ENCODE results near the gene TRMT13. TPM values are rescaled to one million over a fixed set of nuclear protein-coding genes. Genes with fewer than 3 reads are reported as not detected.

Gene TRMT13
- total and polyA plus RNA-seq, 4 experiments from 2014 or later: 12.5 to 45.9 (median 29.3) TPM

DNA sequence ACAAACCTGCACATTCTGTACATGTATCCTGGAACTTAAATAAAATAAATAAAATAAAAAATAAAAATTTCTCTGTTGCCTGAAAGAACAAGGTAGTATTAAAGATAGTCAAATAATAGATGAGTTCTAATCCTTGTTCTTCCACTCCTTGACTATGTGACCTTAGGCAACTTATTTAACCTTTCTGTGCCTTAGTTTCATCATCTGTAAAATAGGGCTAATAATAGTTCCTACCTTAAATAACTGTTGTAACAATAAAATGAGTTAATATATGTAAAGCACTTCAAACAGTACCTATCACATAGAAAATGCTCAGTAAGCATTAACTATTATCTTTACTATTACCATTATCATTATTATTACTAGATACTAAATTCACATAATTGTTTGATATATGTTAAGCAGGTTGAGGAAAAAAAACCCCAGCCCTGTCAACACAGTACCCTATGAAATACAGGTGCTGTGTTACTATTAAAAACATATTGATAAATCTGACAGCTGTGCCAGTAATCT, 23.4 kb upstream of the TRMT13 start:
- peaks cover 4 to 5% (median 4%) of the 10 kb centered on the region in 4 donors for H3K4me1 Mint-ChIP-seq
- intact Hi-C loops (cut with micrococcal nuclease): no loop called here
- Histone ChIP-seq H3K4me3 (ENCODE audit: low read length in 2 of 2) (no peak overlapping the region), H3K27me3 (ENCODE audit: insufficient read depth, low read length) (no peaks in the 10 kb centered on the region), H3K27ac (ENCODE audit: low read depth, low read length) (no peak overlapping the region), H3K36me3 (ENCODE audit: insufficient read depth, low read length) (peaks cover 4% of the 10 kb centered on the region), H3K9me3 (ENCODE audit: control insufficient read depth in 1 of 2, low read length in 2 of 2) (no peaks in the 10 kb centered on the region), H3K4me1 (ENCODE audit: insufficient read depth, low read length) (peaks cover 4% of the 10 kb centered on the region)
- H3K9me3 Mint-ChIP-seq: no peaks in the 10 kb centered on the region
- peaks cover 17 to 22% of the 10 kb centered on the region in 2 donors for H3K36me3 Mint-ChIP-seq
- ChIA-PET CTCF (ENCODE audit: partially characterized antibody) (no interaction called here), POLR2A (ENCODE audit: partially characterized antibody) (no interaction called here)
- DNase-seq: no peak
- no peaks in the 10 kb centered on the region for H3K27me3 Mint-ChIP-seq
- no peak overlapping the region for H3K27ac Mint-ChIP-seq
- no peak overlapping the region for H3K4me3 Mint-ChIP-seq

DNA sequence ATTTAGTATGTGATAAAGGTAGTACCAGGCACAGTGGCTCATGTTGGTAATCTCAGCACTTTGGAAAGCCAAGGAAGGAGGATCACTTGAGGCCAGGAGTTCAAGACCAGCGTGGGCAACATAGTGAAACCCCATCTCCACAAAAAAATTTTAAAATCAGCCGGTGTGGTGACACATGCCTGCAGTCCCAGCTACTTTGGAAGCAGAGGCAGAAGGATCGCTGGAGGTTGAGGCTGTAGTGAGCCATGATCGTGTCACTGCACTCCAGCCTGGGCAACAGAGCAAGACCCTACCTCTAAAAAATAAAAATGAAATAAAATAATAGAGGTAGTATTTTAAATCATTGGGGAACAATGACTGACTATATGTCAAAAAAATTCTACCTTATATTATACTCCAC, 17.4 kb upstream of the TRMT13 start:
- ChIA-PET POLR2A (ENCODE audit: partially characterized antibody) (no interaction called here), CTCF (ENCODE audit: partially characterized antibody) (interaction anchor here (1.0 kb wide), 1 partner anchor 9 kb away, joined by 3 read pairs; no protein-coding TSS in a partner anchor)
- no peak overlapping the region for H3K4me3 Mint-ChIP-seq
- H3K4me1 Mint-ChIP-seq: no peaks in the 10 kb centered on the region
- H3K9me3 Mint-ChIP-seq: no peaks in the 10 kb centered on the region
- Histone ChIP-seq H3K27ac (ENCODE audit: low read depth, low read length) (no peak overlapping the region), H3K4me1 (ENCODE audit: insufficient read depth, low read length) (no peaks in the 10 kb centered on the region), H3K36me3 (ENCODE audit: insufficient read depth, low read length) (no peaks in the 10 kb centered on the region), H3K9me3 (ENCODE audit: control insufficient read depth in 1 of 2, low read length in 2 of 2) (no peaks in the 10 kb centered on the region), H3K27me3 (ENCODE audit: insufficient read depth, low read length) (no peaks in the 10 kb centered on the region), H3K4me3 (ENCODE audit: low read length in 2 of 2) (no peak overlapping the region)
- H3K27me3 Mint-ChIP-seq: no peaks in the 10 kb centered on the region
- H3K36me3 Mint-ChIP-seq: peaks cover 11 to 12% of the 10 kb centered on the region in 2 donors
- H3K27ac Mint-ChIP-seq: no peak overlapping the region
- no peak for DNase-seq
- intact Hi-C loops (cut with micrococcal nuclease): no loop called here

DNA sequence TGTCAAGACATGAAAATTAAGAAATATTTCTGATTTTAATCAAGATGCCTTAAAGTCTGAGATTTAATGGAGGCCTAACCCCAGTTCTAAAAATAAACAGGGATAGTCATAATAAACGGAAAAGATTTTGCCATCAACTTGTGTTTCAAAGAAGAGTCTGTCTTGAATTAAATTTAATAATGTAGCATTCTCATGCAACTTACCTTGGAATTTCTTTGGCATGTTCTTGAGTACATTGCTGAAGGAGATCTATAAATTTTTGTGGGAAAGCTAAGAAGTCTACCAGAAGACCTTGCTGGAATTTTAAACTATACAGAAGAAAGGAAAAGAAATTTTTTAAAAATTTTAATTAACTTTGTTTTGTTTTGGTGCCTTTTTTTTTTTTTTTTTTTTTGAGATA, 10.8 kb upstream of the TRMT13 start:
- intact Hi-C loops (cut with micrococcal nuclease): no loop called here
- Histone ChIP-seq H3K27me3 (ENCODE audit: insufficient read depth, low read length) (no peaks in the 10 kb centered on the region), H3K36me3 (ENCODE audit: insufficient read depth, low read length) (no peaks in the 10 kb centered on the region), H3K4me1 (ENCODE audit: insufficient read depth, low read length) (no peaks in the 10 kb centered on the region), H3K4me3 (ENCODE audit: low read length in 2 of 2) (no peak overlapping the region), H3K9me3 (ENCODE audit: control insufficient read depth in 1 of 2, low read length in 2 of 2) (no peaks in the 10 kb centered on the region), H3K27ac (ENCODE audit: low read depth, low read length) (no peak overlapping the region)
- Mint-ChIP-seq H3K4me1 (no peaks in the 10 kb centered on the region), H3K9me3 (no peaks in the 10 kb centered on the region), H3K36me3 (peaks cover 9 to 16% of the 10 kb centered on the region in 2 donors), H3K27me3 (no peaks in the 10 kb centered on the region), H3K4me3 (no peak overlapping the region), H3K27ac (no peak overlapping the region)
- CTCF ChIA-PET (ENCODE audit: partially characterized antibody): no interaction called here
- no peak for DNase-seq
- POLR2A ChIA-PET (ENCODE audit: partially characterized antibody): no interaction called here

DNA sequence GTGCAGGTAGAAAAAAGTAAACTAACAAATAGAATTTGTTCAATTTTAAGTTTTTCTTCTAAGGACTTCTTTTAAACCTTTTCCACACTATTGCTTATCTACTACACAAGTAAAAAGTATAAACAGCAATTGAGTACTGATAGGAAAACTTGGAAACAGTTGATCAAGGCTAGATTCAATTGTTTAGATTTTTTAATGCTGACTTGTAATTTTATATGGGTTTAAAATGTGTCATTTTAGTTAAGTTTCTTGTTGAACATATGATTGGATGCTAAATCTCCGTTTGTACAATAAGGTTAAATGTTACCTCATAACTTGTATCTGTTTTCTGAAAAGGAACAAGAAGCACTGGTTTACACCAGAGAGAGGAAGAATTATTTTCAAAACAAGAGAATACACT, 5.7 kb upstream of the TRMT13 start:
- Histone ChIP-seq H3K4me1 (ENCODE audit: insufficient read depth, low read length) (peaks cover 6% of the 10 kb centered on the region), H3K36me3 (ENCODE audit: insufficient read depth, low read length) (no peaks in the 10 kb centered on the region), H3K27me3 (ENCODE audit: insufficient read depth, low read length) (no peaks in the 10 kb centered on the region), H3K27ac (ENCODE audit: low read depth, low read length) (no peak overlapping the region), H3K9me3 (ENCODE audit: control insufficient read depth in 1 of 2, low read length in 2 of 2) (no peaks in the 10 kb centered on the region), H3K4me3 (ENCODE audit: low read length in 2 of 2) (no peak overlapping the region)
- CTCF ChIA-PET (ENCODE audit: partially characterized antibody): interaction anchor here (0.6 kb wide), 1 partner anchor 150 kb away, joined by 4 read pairs; no protein-coding TSS in a partner anchor
- Mint-ChIP-seq H3K4me1 (peaks cover 7 to 9% (median 8%) of the 10 kb centered on the region in 4 donors), H3K4me3 (no peak overlapping the region), H3K27me3 (no peaks in the 10 kb centered on the region), H3K36me3 (peaks cover 0 to 3% of the 10 kb centered on the region in 2 donors), H3K27ac (no peak overlapping the region), H3K9me3 (no peaks in the 10 kb centered on the region)
- POLR2A ChIA-PET (ENCODE audit: partially characterized antibody): no interaction called here
- no peak for DNase-seq
- intact Hi-C loops (cut with micrococcal nuclease): no loop called here

DNA sequence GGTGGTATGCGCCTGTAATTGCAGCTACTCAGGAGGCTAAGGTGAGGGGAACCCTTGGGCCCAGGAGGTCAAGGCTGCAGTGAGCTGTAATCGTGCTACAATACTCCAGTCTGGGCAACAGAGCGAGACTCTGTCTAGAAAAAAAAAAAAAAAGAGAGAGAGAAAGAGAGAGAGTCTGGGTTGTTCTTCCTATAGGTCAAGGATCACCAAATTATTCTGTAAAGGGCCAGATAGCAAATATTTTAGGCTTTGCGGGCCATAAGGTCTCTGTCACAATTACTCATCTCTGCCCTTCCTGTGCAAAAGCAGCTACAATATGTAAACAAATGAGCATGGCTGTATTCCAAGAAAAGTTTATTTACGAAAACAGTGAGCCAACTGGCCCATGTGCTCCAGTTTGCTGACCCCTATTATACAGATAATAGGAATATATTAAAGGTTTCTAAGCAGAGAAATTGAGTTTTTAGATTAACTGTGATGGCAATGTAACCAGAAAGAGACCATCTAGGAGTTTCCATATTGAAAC, 2.3 kb upstream of the TRMT13 start:
- no peaks in the 10 kb centered on the region for H3K36me3 ChIP-seq (ENCODE audit: insufficient read depth, low read length)
- H3K9me3 ChIP-seq (ENCODE audit: control insufficient read depth in 1 of 2, low read length in 2 of 2): no peaks in the 10 kb centered on the region
- H3K9me3 Mint-ChIP-seq: no peaks in the 10 kb centered on the region
- no peak overlapping the region for H3K27ac Mint-ChIP-seq
- DNase-seq: no peak
- ChIA-PET CTCF (ENCODE audit: partially characterized antibody) (no interaction called here), POLR2A (ENCODE audit: partially characterized antibody) (no interaction called here)
- H3K27ac ChIP-seq (ENCODE audit: low read depth, low read length): no peak overlapping the region
- H3K4me3 Mint-ChIP-seq: no peak overlapping the region
- H3K36me3 Mint-ChIP-seq: peaks cover 0 to 16% of the 10 kb centered on the region in 2 donors
- H3K27me3 ChIP-seq (ENCODE audit: insufficient read depth, low read length): no peaks in the 10 kb centered on the region
- no peak overlapping the region for H3K4me3 ChIP-seq (ENCODE audit: low read length in 2 of 2)
- no peaks in the 10 kb centered on the region for H3K27me3 Mint-ChIP-seq
- intact Hi-C loops (cut with micrococcal nuclease): loop anchor here (10.0 kb wide), 1 partner anchor 326 kb away; no protein-coding TSS in a partner anchor
- H3K4me1 ChIP-seq (ENCODE audit: insufficient read depth, low read length): peaks cover 28% of the 10 kb centered on the region
- H3K4me1 Mint-ChIP-seq: peaks cover 22 to 36% (median 30%) of the 10 kb centered on the region in 4 donors

DNA sequence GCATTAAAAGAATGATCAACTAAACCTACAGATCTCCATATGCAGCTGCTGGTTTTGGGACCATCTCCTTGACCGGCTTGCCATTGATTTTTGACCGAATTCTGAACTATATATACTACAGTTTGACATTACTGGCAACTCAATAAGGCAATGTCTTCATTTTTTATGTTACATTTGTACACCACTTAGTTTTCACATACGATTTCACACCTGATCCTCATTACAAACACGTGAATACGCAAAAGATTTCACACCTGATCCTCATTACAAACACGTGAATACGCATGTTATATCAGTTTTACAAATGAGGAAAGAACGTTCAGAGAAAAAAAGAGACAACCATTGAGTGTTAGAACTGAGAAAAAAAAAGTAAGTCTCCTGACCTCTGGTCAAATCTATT, 1.3 kb upstream of the TRMT13 start:
- Mint-ChIP-seq H3K9me3 (no peaks in the 10 kb centered on the region), H3K4me3 (peak overlapping the region; percentile 96 to 99 (median 99)), H3K27ac (peak overlapping the region in 2 of 7 donors; percentile 53 to 94), H3K27me3 (no peaks in the 10 kb centered on the region), H3K36me3 (peaks cover 0 to 18% of the 10 kb centered on the region in 2 donors), H3K4me1 (peaks cover 23 to 39% (median 31%) of the 10 kb centered on the region in 4 donors)
- H3K9me3 ChIP-seq (ENCODE audit: control insufficient read depth in 1 of 2, low read length in 2 of 2): no peaks in the 10 kb centered on the region
- ChIA-PET POLR2A (ENCODE audit: partially characterized antibody) (no interaction called here), CTCF (ENCODE audit: partially characterized antibody) (no interaction called here)
- intact Hi-C loops (cut with micrococcal nuclease): loop anchor here (2.0 to 10.0 kb wide), 3 partner anchors 221 to 327 kb away; partner anchors contain the start of genes AGL and CDC14A
- no peak overlapping the region for H3K27ac ChIP-seq (ENCODE audit: low read depth, low read length)
- H3K36me3 ChIP-seq (ENCODE audit: insufficient read depth, low read length): no peaks in the 10 kb centered on the region
- H3K4me1 ChIP-seq (ENCODE audit: insufficient read depth, low read length): peaks cover 29% of the 10 kb centered on the region
- H3K4me3 ChIP-seq (ENCODE audit: low read length in 2 of 2): no peak overlapping the region
- no peak for DNase-seq
- H3K27me3 ChIP-seq (ENCODE audit: insufficient read depth, low read length): no peaks in the 10 kb centered on the region

DNA sequence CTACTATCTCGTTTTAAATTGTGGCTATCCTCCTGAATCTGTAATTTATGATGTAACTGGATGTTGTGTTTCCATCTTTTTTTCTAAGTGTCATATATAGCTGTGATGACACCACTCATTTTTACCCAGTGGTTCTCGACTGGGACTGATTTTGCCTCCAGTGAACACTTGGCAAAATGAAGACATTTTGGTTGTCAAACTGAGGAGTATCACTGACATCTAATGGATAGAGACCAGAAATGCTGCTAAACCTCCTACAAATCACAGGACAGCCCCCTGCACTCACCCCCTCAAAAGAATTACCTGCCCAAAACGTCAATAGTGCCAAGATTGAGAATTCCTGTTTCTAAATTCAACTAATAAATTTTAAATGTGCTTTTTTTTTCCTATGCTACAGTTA, 1.9 kb downstream of the TRMT13 start:
- peaks cover 19% of the 10 kb centered on the region for H3K36me3 ChIP-seq (ENCODE audit: insufficient read depth, low read length)
- CTCF ChIA-PET (ENCODE audit: partially characterized antibody): no interaction called here
- no peaks in the 10 kb centered on the region for H3K9me3 Mint-ChIP-seq
- no peaks in the 10 kb centered on the region for H3K27me3 ChIP-seq (ENCODE audit: insufficient read depth, low read length)
- H3K27ac ChIP-seq (ENCODE audit: low read depth, low read length): no peak overlapping the region
- H3K9me3 ChIP-seq (ENCODE audit: control insufficient read depth in 1 of 2, low read length in 2 of 2): no peaks in the 10 kb centered on the region
- H3K27ac Mint-ChIP-seq: peak overlapping the region in 2 of 7 donors; percentile 40 to 67
- peaks cover 23 to 39% (median 32%) of the 10 kb centered on the region in 4 donors for H3K4me1 Mint-ChIP-seq
- H3K4me3 Mint-ChIP-seq: peak overlapping the region in 6 of 8 donors; percentile 25 to 78 (median 56)
- peaks cover 29% of the 10 kb centered on the region for H3K4me1 ChIP-seq (ENCODE audit: insufficient read depth, low read length)
- no peak overlapping the region for H3K4me3 ChIP-seq (ENCODE audit: low read length in 2 of 2)
- intact Hi-C loops (cut with micrococcal nuclease): loop anchor here (10.0 kb wide), 1 partner anchor 330 kb away; no protein-coding TSS in a partner anchor
- POLR2A ChIA-PET (ENCODE audit: partially characterized antibody): interaction anchor here (0.8 kb wide), 1 partner anchor 132 kb away, joined by 3 read pairs; no protein-coding TSS in a partner anchor
- DNase-seq: no peak
- no peaks in the 10 kb centered on the region for H3K27me3 Mint-ChIP-seq
- peaks cover 17 to 36% of the 10 kb centered on the region in 2 donors for H3K36me3 Mint-ChIP-seq

Data from CD4-positive, alpha-beta memory T cell (primary cell).